ENCODE measurements around the gene CLEC16A.

DNA sequence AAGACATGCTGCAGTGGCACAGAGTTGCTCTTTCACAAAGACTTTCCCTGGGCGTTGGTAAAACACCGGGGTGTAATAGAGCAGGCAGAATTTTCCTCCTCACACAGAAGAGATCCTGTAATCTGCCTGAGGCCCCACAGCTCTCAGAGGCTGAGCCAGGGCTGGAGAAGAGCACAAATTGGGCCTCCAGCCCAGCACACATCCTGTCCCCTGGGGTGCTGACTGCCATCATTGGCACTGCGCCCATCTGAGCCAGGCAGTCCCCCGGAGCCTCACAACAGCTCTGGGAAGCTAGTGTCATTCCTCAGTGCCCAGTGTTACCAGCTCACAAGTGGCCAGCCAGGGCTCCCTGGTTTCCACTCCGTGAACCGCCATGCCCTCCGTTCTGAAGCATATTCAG is 192.2 kb downstream of the CLEC16A start:
- TF ChIP-seq, protein P1, sequence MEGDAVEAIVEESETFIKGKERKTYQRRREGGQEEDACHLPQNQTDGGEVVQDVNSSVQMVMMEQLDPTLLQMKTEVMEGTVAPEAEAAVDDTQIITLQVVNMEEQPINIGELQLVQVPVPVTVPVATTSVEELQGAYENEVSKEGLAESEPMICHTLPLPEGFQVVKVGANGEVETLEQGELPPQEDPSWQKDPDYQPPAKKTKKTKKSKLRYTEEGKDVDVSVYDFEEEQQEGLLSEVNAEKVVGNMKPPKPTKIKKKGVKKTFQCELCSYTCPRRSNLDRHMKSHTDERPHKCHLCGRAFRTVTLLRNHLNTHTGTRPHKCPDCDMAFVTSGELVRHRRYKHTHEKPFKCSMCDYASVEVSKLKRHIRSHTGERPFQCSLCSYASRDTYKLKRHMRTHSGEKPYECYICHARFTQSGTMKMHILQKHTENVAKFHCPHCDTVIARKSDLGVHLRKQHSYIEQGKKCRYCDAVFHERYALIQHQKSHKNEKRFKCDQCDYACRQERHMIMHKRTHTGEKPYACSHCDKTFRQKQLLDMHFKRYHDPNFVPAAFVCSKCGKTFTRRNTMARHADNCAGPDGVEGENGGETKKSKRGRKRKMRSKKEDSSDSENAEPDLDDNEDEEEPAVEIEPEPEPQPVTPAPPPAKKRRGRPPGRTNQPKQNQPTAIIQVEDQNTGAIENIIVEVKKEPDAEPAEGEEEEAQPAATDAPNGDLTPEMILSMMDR (IDR thresholded peaks at IDR 0.05), result no peak
- TF ChIP-seq EZH2 (IDR thresholded peaks at IDR 0.05; ENCODE audit: borderline replicate concordance, insufficient read depth, low read depth, low read length, poor library complexity, severe bottlenecking), result no peak
